ENCODE data around the gene CXCL14.

The CXCL14 gene

GRCh38 chr5:135549413-135549812 lies 29.4 kb downstream of the CXCL14 start:
- Histone ChIP-seq H3K4me1 (ENCODE audit: control insufficient read depth, insufficient read depth, low read length) (peaks cover under 1% of the 10 kb centered on the region), H3K27me3 (ENCODE audit: control insufficient read depth, insufficient read depth, low read length) (peaks cover 68% of the 10 kb centered on the region), H3K36me3 (ENCODE audit: insufficient read depth, low read length) (no peaks in the 10 kb centered on the region), H3K9me3 (replicated peaks; ENCODE audit: low read length) (no peaks in the 10 kb centered on the region), H3K9ac (ENCODE audit: low read depth, low read length) (no peak overlapping the region), H3K4me3 (ENCODE audit: low read length) (no peak overlapping the region), H3K4me2 (ENCODE audit: low read length) (no peak overlapping the region)

- Histone ChIP-seq H3K4me1 (ENCODE audit: control insufficient read depth, insufficient read depth, low read length) (peaks cover 10% of the 10 kb centered on the region), H3K9me3 (replicated peaks; ENCODE audit: low read length) (no peaks in the 10 kb centered on the region), H3K9ac (ENCODE audit: low read depth, low read length) (no peak overlapping the region), H3K36me3 (ENCODE audit: insufficient read depth, low read length) (no peaks in the 10 kb centered on the region), H3K27me3 (ENCODE audit: control insufficient read depth, insufficient read depth, low read length) (peaks cover 80% of the 10 kb centered on the region), H3K4me2 (ENCODE audit: low read length) (no peak overlapping the region), H3K4me3 (ENCODE audit: low read length) (no peak overlapping the region)
Measured at GRCh38 chr5:135547590-135548254, 31.1 kb downstream of the CXCL14 start.

GRCh38 chr5:135546912-135547311 lies 31.9 kb downstream of the CXCL14 start:
- H3K36me3 ChIP-seq (ENCODE audit: insufficient read depth, low read length), result no peaks in the 10 kb centered on the region
- H3K4me3 ChIP-seq (ENCODE audit: low read length), result no peak overlapping the region
- peaks cover 10% of the 10 kb centered on the region for H3K4me1 ChIP-seq (ENCODE audit: control insufficient read depth, insufficient read depth, low read length)
- no peak overlapping the region for H3K4me2 ChIP-seq (ENCODE audit: low read length)
- peaks cover 88% of the 10 kb centered on the region for H3K27me3 ChIP-seq (ENCODE audit: control insufficient read depth, insufficient read depth, low read length)
- no peaks in the 10 kb centered on the region for H3K9me3 ChIP-seq (replicated peaks; ENCODE audit: low read length)
- no peak overlapping the region for H3K9ac ChIP-seq (ENCODE audit: low read depth, low read length)

- Histone ChIP-seq H3K4me1 (ENCODE audit: control insufficient read depth, insufficient read depth, low read length) (peaks cover 10% of the 10 kb centered on the region), H3K4me3 (ENCODE audit: low read length) (no peak overlapping the region), H3K9ac (ENCODE audit: low read depth, low read length) (no peak overlapping the region), H3K36me3 (ENCODE audit: insufficient read depth, low read length) (no peaks in the 10 kb centered on the region), H3K4me2 (ENCODE audit: low read length) (no peak overlapping the region), H3K9me3 (replicated peaks; ENCODE audit: low read length) (no peaks in the 10 kb centered on the region), H3K27me3 (ENCODE audit: control insufficient read depth, insufficient read depth, low read length) (peaks cover 97% of the 10 kb centered on the region)
Measured at GRCh38 chr5:135546101-135546500, 32.7 kb downstream of the CXCL14 start.

GRCh38 chr5:135545099-135545498 lies 33.7 kb downstream of the CXCL14 start:
- Histone ChIP-seq H3K4me2 (ENCODE audit: low read length) (no peak overlapping the region), H3K9me3 (replicated peaks; ENCODE audit: low read length) (no peaks in the 10 kb centered on the region), H3K4me1 (ENCODE audit: control insufficient read depth, insufficient read depth, low read length) (peaks cover 10% of the 10 kb centered on the region), H3K9ac (ENCODE audit: low read depth, low read length) (no peak overlapping the region), H3K4me3 (ENCODE audit: low read length) (no peak overlapping the region), H3K36me3 (ENCODE audit: insufficient read depth, low read length) (no peaks in the 10 kb centered on the region), H3K27me3 (ENCODE audit: control insufficient read depth, insufficient read depth, low read length) (peaks cover 98% of the 10 kb centered on the region)

- Histone ChIP-seq H3K9me3 (replicated peaks; ENCODE audit: low read length) (no peaks in the 10 kb centered on the region), H3K9ac (ENCODE audit: low read depth, low read length) (no peak overlapping the region), H3K4me3 (ENCODE audit: low read length) (peak overlapping the region; percentile 56), H3K4me1 (ENCODE audit: control insufficient read depth, insufficient read depth, low read length) (peaks cover 10% of the 10 kb centered on the region), H3K27me3 (ENCODE audit: control insufficient read depth, insufficient read depth, low read length) (peaks cover 98% of the 10 kb centered on the region), H3K4me2 (ENCODE audit: low read length) (peak overlapping the region; percentile 78), H3K36me3 (ENCODE audit: insufficient read depth, low read length) (no peaks in the 10 kb centered on the region)
Measured at GRCh38 chr5:135543485-135544304, 35.1 kb downstream of the CXCL14 start.

GRCh38 chr5:135543001-135543484 lies 35.7 kb downstream of the CXCL14 start:
- Histone ChIP-seq H3K36me3 (ENCODE audit: insufficient read depth, low read length) (no peaks in the 10 kb centered on the region), H3K9me3 (replicated peaks; ENCODE audit: low read length) (no peaks in the 10 kb centered on the region), H3K4me1 (ENCODE audit: control insufficient read depth, insufficient read depth, low read length) (peaks cover 10% of the 10 kb centered on the region), H3K4me3 (ENCODE audit: low read length) (no peak overlapping the region), H3K9ac (ENCODE audit: low read depth, low read length) (no peak overlapping the region), H3K27me3 (ENCODE audit: control insufficient read depth, insufficient read depth, low read length) (peaks cover 97% of the 10 kb centered on the region), H3K4me2 (ENCODE audit: low read length) (no peak overlapping the region)

DNA sequence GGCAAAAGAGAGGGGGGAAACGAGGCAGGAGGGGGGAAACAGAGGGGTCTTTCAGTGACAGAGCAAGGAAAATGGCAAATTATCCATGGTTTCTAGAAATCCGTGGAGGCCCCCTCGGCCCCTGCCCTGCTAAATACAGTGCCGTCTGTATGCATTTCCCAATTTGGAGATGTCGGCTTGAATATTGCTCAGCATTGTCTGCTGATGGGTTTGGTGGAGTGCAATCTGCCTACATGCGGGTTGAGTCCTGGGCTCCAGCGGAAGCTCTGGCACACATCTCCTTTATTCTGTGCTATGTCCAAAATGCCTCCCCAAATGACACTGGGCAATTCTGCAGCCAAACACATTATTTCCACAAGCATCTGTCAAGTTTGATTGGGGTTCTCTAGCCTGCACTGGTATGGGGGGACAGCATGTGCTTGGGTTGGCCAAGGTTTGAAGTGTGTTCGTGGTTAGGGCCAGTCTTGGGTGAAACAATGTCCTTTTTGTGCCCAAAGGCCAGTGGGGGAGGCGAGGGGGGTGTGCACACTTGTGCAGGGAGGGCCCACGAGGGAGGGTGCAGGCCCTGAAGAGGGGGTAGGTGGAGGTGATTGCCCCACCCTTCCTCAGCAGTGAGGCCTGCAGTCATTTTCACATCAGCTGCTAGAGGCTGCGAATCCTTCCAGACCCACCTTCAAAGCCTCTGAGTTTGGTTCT lies 36.8 kb downstream of the CXCL14 start:
- Histone ChIP-seq H3K4me1 (ENCODE audit: control insufficient read depth, insufficient read depth, low read length) (peaks cover 10% of the 10 kb centered on the region), H3K4me2 (ENCODE audit: low read length) (no peak overlapping the region), H3K36me3 (ENCODE audit: insufficient read depth, low read length) (no peaks in the 10 kb centered on the region), H3K4me3 (ENCODE audit: low read length) (no peak overlapping the region), H3K9me3 (replicated peaks; ENCODE audit: low read length) (no peaks in the 10 kb centered on the region), H3K27me3 (ENCODE audit: control insufficient read depth, insufficient read depth, low read length) (peaks cover 97% of the 10 kb centered on the region), H3K9ac (ENCODE audit: low read depth, low read length) (no peak overlapping the region)

DNA sequence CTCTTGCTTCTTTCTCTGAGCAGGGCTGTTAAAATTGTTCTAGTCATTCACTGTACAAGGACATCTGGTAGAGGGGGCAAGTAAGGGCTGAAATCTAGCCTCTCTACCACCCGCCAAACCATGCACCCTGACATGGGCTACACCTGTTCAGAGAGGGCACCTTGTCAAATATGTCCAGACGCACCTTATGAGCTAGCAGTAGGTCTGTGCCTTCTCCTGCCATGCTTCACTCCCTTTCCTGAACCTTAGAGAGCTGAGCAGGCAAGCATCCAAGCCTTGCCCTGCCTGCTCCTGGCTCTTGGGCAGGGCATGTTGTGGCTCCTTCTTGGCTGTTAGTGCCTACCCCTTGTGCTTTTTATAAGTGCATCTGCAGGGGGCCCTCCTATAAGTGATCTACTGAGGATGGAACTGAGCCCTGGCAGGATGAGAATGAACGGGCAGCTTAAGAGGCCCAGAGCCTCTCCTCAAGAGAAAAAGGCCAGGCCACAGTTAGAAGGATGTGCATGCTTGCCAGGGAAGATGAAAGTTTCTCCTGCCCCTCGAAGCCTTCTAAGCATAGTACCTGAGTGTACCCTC lies 39.3 kb downstream of the CXCL14 start:
- no peaks in the 10 kb centered on the region for H3K9me3 ChIP-seq (replicated peaks; ENCODE audit: low read length)
- no peaks in the 10 kb centered on the region for H3K36me3 ChIP-seq (ENCODE audit: insufficient read depth, low read length)
- no peak overlapping the region for H3K9ac ChIP-seq (ENCODE audit: low read depth, low read length)
- no peak overlapping the region for H3K4me3 ChIP-seq (ENCODE audit: low read length)
- no peak overlapping the region for H3K4me2 ChIP-seq (ENCODE audit: low read length)
- peaks cover 10% of the 10 kb centered on the region for H3K4me1 ChIP-seq (ENCODE audit: control insufficient read depth, insufficient read depth, low read length)
- peaks cover 96% of the 10 kb centered on the region for H3K27me3 ChIP-seq (ENCODE audit: control insufficient read depth, insufficient read depth, low read length)

DNA sequence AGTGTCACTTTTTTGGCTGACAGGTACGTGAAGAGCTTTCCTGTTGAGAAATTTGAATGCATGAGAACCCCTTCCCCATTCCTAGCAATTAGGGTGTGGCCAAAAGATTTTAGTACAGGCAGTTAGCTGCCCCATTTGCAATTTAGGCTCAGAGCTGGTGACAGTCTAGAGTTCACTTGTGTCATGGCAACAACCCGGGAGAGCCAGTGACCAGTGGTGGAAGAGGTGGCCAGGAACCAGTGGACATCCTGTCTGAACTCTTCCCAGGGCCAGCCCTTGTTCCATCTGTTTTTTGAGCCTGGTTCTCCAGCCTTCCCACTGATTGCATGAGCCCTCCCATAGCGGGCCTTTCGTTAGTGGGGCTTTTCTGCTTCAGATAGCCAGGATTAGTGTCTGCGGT lies 40.5 kb downstream of the CXCL14 start:
- no peaks in the 10 kb centered on the region for H3K36me3 ChIP-seq (ENCODE audit: insufficient read depth, low read length)
- no peak overlapping the region for H3K9ac ChIP-seq (ENCODE audit: low read depth, low read length)
- H3K27me3 ChIP-seq (ENCODE audit: control insufficient read depth, insufficient read depth, low read length), result peaks cover 96% of the 10 kb centered on the region

GRCh38 chr5:135537745-135538144 lies 41.0 kb downstream of the CXCL14 start:
- H3K36me3 ChIP-seq (ENCODE audit: insufficient read depth, low read length), result no peaks in the 10 kb centered on the region
- peaks cover 96% of the 10 kb centered on the region for H3K27me3 ChIP-seq (ENCODE audit: control insufficient read depth, insufficient read depth, low read length)
- H3K9me3 ChIP-seq (replicated peaks; ENCODE audit: low read length), result no peaks in the 10 kb centered on the region

More for the DNA sequence above, 40.5 kb downstream of the CXCL14 start:
- no peaks in the 10 kb centered on the region for H3K4me1 ChIP-seq (ENCODE audit: control insufficient read depth, insufficient read depth, low read length)
- H3K9me3 ChIP-seq (replicated peaks; ENCODE audit: low read length), result no peaks in the 10 kb centered on the region
- no peak overlapping the region for H3K4me3 ChIP-seq (ENCODE audit: low read length)
- H3K4me2 ChIP-seq (ENCODE audit: low read length), result no peak overlapping the region

More at GRCh38 chr5:135537745-135538144, 41.0 kb downstream of the CXCL14 start:
- Histone ChIP-seq H3K4me3 (ENCODE audit: low read length) (no peak overlapping the region), H3K4me2 (ENCODE audit: low read length) (no peak overlapping the region), H3K9ac (ENCODE audit: low read depth, low read length) (no peak overlapping the region), H3K4me1 (ENCODE audit: control insufficient read depth, insufficient read depth, low read length) (no peaks in the 10 kb centered on the region)

All from skeletal muscle satellite cell (primary cell).